GM13976 (cell line): ENCODE measurements around the gene FASTKD3.

Experiments
- DNase-seq: peaks from one replicate; pipeline ENCODE4 v3.0.0; 2012; ENCODE audit warnings: low spot score
- in situ Hi-C: fragments of 300-500 bp; cut with MboI; formaldehyde crosslinking; loops from one replicate; pipeline ENCODE4 v1.12.0; 2022; ENCODE audit warnings: low sequenced_read_pairs, mixed read lengths, inconsistent platforms; ENCODE audit not compliant: unreplicated experiment
- TF ChIP-seq, protein P1 (sequence below): IDR thresholded peaks from 2 replicates; pipeline ENCODE4 v1.5.1; 2012; ENCODE audit warnings: borderline replicate concordance, mild to moderate bottlenecking; ENCODE audit not compliant: insufficient read depth; ENCODE audit errors: extremely low read depth, missing control alignments, control extremely low read depth

Gene FASTKD3

DNA sequence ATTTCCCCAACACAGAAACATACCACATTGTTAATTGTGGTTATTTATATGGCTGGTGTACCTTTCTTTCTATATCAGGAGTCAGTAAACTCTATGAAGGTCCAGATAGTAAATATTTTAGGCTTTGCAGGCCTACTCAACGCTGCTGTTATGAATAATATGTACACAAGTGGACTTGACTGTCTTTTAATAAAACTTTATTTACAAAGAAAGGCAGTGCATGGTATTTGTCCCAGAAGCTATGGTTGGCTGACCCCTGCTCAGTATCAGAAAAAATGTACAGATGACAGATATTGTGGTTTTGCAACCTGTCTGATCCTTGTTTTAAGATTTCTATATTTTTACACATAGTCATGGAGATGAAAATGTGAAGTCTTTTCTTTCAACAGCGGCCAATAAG lies 5.8 kb upstream of the FASTKD3 start:
- TF ChIP-seq, protein P1, sequence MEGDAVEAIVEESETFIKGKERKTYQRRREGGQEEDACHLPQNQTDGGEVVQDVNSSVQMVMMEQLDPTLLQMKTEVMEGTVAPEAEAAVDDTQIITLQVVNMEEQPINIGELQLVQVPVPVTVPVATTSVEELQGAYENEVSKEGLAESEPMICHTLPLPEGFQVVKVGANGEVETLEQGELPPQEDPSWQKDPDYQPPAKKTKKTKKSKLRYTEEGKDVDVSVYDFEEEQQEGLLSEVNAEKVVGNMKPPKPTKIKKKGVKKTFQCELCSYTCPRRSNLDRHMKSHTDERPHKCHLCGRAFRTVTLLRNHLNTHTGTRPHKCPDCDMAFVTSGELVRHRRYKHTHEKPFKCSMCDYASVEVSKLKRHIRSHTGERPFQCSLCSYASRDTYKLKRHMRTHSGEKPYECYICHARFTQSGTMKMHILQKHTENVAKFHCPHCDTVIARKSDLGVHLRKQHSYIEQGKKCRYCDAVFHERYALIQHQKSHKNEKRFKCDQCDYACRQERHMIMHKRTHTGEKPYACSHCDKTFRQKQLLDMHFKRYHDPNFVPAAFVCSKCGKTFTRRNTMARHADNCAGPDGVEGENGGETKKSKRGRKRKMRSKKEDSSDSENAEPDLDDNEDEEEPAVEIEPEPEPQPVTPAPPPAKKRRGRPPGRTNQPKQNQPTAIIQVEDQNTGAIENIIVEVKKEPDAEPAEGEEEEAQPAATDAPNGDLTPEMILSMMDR: no peak
- no peak for DNase-seq
- in situ Hi-C loops: no loop called here

DNA sequence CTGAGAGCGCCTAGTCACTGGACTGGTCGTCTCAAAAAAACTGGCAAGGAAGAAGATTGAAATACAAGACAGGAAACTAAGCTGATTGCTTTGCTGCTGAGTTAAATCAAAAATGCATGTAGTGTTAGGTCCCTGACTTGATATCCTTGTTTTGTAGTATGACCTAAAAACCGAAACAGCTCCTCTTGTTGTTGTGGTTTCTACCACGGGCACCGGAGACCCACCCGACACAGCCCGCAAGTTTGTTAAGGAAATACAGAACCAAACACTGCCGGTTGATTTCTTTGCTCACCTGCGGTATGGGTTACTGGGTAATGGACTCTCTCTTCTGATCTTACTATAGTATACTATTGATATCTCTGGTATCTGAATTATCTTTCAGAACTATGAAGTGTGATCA lies 4.4 kb upstream of the FASTKD3 start:
- in situ Hi-C loops: no loop called here
- TF ChIP-seq, protein P1: no peak
- no peak for DNase-seq

DNA sequence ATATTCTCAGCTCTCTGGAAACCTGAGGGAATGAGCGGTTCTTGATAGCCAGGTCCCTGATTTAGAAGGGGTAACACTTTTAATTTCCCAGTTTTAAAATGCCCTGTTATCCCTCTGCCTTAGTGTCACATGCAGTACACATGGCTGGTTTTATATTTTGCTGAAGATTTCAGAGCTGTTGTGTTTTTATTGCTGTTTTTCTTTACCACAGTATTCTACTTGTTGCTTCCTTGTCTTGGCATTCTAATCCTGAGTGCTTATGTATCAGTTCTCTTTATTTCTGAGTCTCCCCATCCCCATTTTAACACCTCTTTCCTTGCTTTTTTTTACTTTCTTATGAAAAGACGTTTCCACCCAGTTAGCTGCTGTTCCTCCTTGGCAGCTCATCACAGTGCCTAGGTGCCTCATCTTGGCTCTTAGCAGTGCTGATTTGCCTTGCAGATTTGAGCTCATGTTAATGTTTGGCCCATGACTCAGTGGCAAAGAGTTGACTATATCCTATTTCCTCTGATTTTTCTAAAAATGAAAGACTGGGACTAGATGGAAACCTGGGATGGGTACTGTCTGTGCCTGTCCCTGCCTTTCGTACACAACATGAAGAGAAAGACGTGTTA lies 3.8 kb upstream of the FASTKD3 start:
- in situ Hi-C loops: no loop called here

DNA sequence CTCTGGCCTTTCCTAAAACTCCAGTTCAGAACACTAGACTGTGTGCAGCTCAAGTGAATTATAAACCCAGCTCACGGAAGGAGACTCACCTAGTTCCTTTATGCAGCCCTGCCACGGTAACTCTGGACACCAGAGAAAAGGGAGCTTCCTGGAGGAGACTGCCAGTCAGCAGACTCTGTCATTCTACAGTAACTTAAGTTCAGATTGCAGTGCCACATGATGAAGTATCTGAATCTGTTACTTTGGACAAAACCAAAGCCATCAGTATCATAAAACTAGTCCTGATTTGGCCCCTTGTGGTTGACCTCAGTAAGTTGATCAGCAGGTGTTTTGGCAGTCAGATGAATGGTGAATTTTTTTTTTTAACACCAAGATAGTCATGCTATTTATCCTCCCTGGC lies 2.8 kb upstream of the FASTKD3 start:
- in situ Hi-C loops: no loop called here
- TF ChIP-seq, protein P1: no peak
- DNase-seq: no peak

More for the DNA sequence above, 3.8 kb upstream of the FASTKD3 start:
- TF ChIP-seq, protein P1: no peak
- DNase-seq: no peak

DNA sequence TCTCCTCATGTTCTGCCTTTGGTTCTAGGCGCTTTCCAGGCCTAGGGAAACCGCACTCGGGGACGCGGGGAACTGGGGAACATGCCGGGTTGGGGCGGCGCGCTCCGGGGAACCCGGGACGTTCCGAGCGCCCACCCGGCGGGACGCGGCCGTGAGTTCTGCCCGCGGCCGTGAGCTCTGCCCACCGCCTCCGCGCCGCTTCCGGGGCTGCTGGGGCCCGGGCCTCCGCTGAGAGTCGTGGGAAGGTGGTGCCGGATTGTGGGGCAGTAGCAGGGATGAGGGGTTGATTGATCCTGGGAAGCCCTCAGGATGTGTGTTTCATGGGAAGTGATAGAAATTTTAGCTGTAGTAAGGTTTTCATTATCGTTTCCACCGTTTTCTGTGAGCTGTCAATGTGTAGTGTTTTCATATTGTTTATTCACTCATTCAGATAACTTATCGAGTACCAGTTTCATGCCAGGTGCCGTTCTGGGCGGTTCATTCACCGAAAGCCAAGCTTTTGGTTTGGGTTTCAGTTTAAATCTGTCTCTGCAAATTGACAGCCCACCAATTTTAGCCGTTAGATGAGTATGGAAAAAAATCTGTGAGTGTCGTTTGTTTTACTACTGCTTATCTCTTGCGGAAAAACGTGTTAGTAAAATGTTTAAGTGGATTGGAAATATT lies 774 bp upstream of the FASTKD3 start:
- TF ChIP-seq, protein P1: no peak
- in situ Hi-C loops: no loop called here
- peak; percentile 40 for DNase-seq

DNA sequence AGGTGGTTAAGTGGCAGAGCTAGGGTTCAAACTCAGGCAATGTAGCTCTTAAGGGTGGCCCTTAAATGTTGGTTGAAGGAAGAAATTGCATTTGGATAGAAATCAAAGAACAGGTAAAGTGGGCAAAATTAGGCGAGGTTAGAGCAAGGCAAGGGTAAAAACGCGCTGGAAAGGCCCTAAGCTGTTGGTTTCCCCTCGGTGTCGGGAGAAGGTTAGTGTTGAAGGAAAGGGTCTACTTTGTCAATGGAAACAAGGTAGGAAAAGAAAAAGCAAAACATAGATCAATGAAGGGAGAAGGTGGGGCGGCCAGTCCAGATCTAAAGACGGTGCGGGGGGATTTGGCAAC lies 431 bp downstream of the FASTKD3 start:
- TF ChIP-seq, protein P1: no peak
- DNase-seq: no peak
- in situ Hi-C loops: no loop called here
